Brain microvascular endothelial cell (primary cell): ENCODE data around the gene KIZ.

Experiments used
- DNase-seq: peaks from one replicate; pipeline ENCODE4 v3.0.0-alpha.2; 2020
- H3K27ac ChIP-seq: fragments of 250-450 bp; sonication (Bioruptor Pico); 2 replicates; pipeline ENCODE4 v1.5.1; 2020; ENCODE audit warnings: mild to moderate bottlenecking, moderate library complexity
- H3K27me3 ChIP-seq: fragments of 250-450 bp; sonication (Bioruptor Pico); replicated peaks from 2 replicates; pipeline ENCODE4 v1.5.1; 2020; ENCODE audit warnings: mild to moderate bottlenecking
- H3K36me3 ChIP-seq: fragments of 250-450 bp; sonication (Bioruptor Pico); replicated peaks from 2 replicates; pipeline ENCODE4 v1.5.1; 2020; ENCODE audit warnings: mild to moderate bottlenecking
- H3K4me3 ChIP-seq: 2 replicates; pipeline ENCODE4 v1.5.1; 2011; ENCODE audit warnings: low read depth, mild to moderate bottlenecking, control low read depth, low read length, moderate library complexity
- in situ Hi-C: cut with HindIII; loops from 2 replicates; pipeline ENCODE4 v1.10.0; 2017; ENCODE audit warnings: low sequenced_read_pairs, low pct_ligation_motif_present
- TF ChIP-seq, protein P1 (sequence below): IDR thresholded peaks from 2 replicates; pipeline ENCODE4 v1.5.1; 2011; ENCODE audit warnings: low read depth, mild to moderate bottlenecking, moderate library complexity, low read length, control low read depth, inconsistent platforms; ENCODE audit errors: missing control alignments

The KIZ gene

DNA sequence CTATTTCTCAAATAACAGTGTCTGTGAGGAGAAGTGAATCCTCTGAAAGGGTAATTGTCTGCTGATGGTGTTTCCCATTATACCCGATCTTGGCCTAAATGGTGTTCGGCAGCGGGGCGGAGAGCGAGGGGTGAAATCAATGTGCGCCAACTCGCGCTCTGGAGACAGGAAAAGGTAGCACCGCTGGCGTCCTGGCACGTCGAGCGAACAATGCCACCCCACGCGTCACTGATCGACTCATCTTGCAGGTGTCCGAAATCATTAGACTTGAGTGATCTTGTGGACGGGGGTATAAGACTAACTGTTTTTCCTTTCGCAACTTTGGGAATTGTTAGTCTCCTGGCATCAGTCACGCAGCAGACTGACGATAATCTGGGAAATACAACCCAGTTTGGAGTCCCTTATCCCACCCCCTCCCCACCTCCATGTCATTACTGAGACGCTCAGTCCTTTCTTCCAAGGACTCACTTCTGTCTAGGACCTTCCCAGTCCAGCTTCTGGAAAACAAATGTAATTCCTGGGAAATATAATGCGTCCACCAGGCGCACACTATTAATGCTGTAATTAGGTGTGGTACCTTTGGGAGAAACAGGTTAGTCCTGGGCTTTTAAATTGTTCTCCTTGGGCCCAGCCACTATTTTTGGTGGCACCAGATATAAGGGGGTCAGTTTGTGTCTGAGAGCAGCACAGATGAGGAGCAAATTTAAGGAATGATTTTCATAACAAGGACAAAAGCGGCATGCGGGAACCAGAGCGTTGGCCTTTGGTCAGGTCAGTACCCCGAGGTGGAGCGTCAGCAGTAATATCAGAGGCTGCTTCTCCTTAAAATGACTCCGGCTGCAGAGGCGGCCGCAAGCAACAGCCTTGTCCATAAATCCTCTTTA lies 22.1 kb upstream of the KIZ start:
- no peak overlapping the region for H3K4me3 ChIP-seq
- H3K27ac ChIP-seq: no peak overlapping the region
- TF ChIP-seq, protein P1, sequence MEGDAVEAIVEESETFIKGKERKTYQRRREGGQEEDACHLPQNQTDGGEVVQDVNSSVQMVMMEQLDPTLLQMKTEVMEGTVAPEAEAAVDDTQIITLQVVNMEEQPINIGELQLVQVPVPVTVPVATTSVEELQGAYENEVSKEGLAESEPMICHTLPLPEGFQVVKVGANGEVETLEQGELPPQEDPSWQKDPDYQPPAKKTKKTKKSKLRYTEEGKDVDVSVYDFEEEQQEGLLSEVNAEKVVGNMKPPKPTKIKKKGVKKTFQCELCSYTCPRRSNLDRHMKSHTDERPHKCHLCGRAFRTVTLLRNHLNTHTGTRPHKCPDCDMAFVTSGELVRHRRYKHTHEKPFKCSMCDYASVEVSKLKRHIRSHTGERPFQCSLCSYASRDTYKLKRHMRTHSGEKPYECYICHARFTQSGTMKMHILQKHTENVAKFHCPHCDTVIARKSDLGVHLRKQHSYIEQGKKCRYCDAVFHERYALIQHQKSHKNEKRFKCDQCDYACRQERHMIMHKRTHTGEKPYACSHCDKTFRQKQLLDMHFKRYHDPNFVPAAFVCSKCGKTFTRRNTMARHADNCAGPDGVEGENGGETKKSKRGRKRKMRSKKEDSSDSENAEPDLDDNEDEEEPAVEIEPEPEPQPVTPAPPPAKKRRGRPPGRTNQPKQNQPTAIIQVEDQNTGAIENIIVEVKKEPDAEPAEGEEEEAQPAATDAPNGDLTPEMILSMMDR: no peak
- H3K27me3 ChIP-seq: peaks cover 87% of the 10 kb centered on the region
- no peaks in the 10 kb centered on the region for H3K36me3 ChIP-seq
- no peak for DNase-seq
- in situ Hi-C loops: no loop called here

DNA sequence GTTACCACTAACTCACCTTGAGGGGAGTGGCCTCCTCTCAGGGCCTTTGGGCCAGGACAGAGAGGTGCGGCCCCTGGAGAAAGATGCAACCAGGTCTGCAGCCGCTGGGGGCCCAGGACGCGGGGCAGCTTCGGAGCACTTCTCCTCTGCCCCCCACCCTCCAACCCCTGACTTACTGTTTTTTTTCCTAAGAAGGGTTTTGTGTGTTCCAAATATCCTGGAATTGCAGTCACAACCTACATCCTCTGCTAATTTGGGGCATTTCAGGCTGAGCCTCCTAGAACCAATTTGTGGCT lies 21.5 kb upstream of the KIZ start:
- no peak for DNase-seq
- peaks cover 81% of the 10 kb centered on the region for H3K27me3 ChIP-seq

DNA sequence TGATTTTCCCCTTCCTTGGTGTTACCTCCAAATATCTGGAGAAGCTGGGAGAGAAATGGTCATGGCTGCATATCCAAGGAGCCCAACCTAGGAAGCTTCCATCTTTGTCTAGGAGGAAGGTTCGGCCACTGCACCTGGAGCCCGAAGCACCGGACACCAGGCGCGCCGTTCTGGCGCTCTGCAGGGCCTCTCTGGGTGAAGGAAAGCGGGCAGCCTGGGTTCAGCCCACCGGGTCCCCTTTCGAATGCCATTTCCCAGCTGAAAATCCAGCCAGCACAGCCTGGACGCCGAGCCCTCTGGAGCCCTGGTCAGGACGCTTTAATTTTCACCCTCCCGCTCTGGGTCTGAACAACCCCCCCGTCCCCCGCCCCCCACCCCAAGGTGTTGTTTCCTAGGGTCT lies 21.0 kb upstream of the KIZ start:
- H3K4me3 ChIP-seq: no peak overlapping the region
- H3K27ac ChIP-seq: no peak overlapping the region
- H3K36me3 ChIP-seq: no peaks in the 10 kb centered on the region
- in situ Hi-C loops: no loop called here
- no peak for DNase-seq
- TF ChIP-seq, protein P1: no peak
- peaks cover 76% of the 10 kb centered on the region for H3K27me3 ChIP-seq

More for the DNA sequence above, 21.5 kb upstream of the KIZ start:
- Histone ChIP-seq H3K27ac (no peak overlapping the region), H3K4me3 (no peak overlapping the region), H3K36me3 (no peaks in the 10 kb centered on the region)
- TF ChIP-seq, protein P1: no peak
- in situ Hi-C loops: no loop called here

DNA sequence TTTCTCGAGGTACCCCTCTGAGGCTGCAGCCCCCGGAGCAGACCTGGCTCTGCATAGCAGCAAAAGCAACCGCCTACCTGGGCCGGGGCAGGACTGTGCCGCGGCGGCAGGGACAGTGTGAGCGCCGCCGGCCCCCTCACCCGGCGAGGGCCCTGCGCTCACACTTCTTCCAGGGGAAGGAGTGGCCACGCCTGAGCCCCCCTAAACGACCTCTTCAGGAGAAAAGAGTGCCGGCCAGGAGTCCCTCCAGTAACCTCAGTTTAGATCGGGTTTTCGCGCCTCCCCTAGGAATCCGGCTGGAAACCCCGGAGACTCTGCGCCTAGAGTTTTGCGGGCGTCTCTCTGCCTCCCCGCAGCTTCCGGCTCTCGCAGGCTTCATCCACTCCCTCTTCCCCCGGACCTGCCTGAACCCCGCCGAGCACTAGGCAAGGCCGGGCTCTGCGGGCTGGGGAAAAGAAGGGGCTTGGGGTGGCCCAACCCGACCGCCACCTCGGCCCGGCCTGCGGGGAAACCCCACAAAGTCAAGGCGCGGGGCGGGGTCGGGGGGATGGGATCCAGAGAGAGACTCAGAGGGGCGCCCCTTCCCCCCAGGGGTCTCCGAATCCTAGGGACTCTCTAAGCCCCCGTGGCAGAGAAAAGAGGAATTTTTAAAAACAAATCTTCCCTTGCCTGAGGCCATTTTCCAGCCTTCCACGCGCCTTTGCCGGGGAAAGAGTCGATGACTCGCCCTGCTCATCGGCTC lies 20.3 kb upstream of the KIZ start:
- H3K36me3 ChIP-seq: no peaks in the 10 kb centered on the region
- H3K27me3 ChIP-seq: peaks cover 69% of the 10 kb centered on the region
- TF ChIP-seq, protein P1: no peak
- no peak overlapping the region for H3K27ac ChIP-seq
- no peak for DNase-seq
- H3K4me3 ChIP-seq: no peak overlapping the region
- in situ Hi-C loops: no loop called here

DNA sequence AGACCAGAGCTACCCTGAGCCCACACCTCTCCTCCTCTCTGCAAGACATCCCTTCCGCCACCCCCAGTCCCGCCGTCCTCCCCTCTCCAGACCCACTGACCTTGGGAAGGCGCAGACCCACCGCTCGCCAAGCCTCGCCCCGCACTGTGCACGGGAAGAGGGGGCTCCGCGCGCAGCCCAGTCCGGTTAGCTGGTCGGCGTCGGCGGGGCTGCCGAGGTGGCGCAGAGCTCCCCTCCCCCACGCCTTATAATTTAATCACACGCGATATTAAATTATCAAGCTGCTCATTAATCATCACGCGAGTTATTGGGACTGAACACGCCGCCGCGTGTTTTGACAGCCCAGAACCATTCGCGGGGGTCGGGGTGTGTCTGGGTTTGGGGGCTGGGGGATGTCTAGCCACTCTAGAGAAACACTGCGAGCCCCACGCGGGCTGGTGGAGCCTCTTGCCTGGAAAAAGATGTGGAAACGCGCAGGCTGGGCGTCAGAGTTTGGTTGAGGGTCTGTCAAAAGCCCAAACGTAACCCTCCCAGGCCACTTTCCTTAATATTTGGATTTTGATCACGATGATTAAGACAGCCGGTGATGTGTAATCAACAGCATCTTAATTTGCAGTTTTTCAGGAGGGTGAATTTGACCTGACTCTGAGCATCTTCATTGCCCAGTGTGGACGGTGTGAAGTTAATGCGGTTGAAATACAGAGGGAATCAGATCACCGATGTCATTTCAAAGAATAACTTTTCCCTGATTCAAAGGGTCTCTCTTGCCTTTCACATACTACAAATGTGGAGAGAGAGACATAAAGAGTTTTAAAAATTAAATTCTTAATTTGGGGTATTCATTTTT lies 19.5 kb upstream of the KIZ start, which contains the start of gene LINC00237:
Gene LINC00237, minus strand, starts transcription at position 188 of the 847 bp plus-strand sequence.
- H3K27me3 ChIP-seq: peaks cover 61% of the 10 kb centered on the region
- H3K4me3 ChIP-seq: no peak within 1 kb of the TSS
- in situ Hi-C loops: no loop called here
- H3K36me3 ChIP-seq: no peaks in the 10 kb centered on the region
- DNase-seq: no peak
- TF ChIP-seq, protein P1: no peak
- H3K27ac ChIP-seq: no peak within 1 kb of the TSS
